H9 (cell line): Measurements from ENCODE around the gene TBC1D8. TPM values are rescaled to one million over a fixed set of nuclear protein-coding genes. Genes with fewer than 3 reads are reported as not detected.
A peak's percentile ranks its signal among the peaks of the same experiment; 100 is the strongest.

Source experiments
- DNase-seq: peaks from one replicate; pipeline ENCODE4 v3.0.0-alpha.2; 2017
- H2AFZ ChIP-seq: one replicate; pipeline ENCODE4 v1.6.1; 2013; ENCODE audit warnings: mild to moderate bottlenecking, low read length, control low read depth, moderate library complexity
- H2AK5ac ChIP-seq: 2 replicates; pipeline ENCODE4 v1.6.1; 2013; ENCODE audit warnings: low read length, control low read depth, mixed read lengths; ENCODE audit not compliant: insufficient read length
- H2BK120ac ChIP-seq: one replicate; pipeline ENCODE4 v1.6.1; 2013; ENCODE audit warnings: low read depth, mild to moderate bottlenecking, low read length, control low read depth, inconsistent platforms; ENCODE audit not compliant: poor library complexity, severe bottlenecking
- H2BK12ac ChIP-seq: 2 replicates; pipeline ENCODE4 v1.6.1; 2013; ENCODE audit warnings: low read length, control low read depth, mixed read lengths, low read depth; ENCODE audit not compliant: insufficient read length
- H2BK15ac ChIP-seq: 2 replicates; pipeline ENCODE4 v1.6.1; 2013; ENCODE audit warnings: low read depth, low read length, control low read depth
- H2BK20ac ChIP-seq: one replicate; pipeline ENCODE4 v1.6.1; 2013; ENCODE audit warnings: low read depth, mild to moderate bottlenecking, low read length, control low read depth, inconsistent platforms; ENCODE audit not compliant: poor library complexity, severe bottlenecking
- H2BK5ac ChIP-seq: 2 replicates; pipeline ENCODE4 v1.6.1; 2013; ENCODE audit warnings: low read length, control low read depth, mixed read lengths; ENCODE audit not compliant: insufficient read length
- H3K14ac ChIP-seq: 2 replicates; pipeline ENCODE4 v1.6.1; 2013; ENCODE audit warnings: low read length, control low read depth; ENCODE audit not compliant: insufficient read depth
- H3K18ac ChIP-seq: 2 replicates; pipeline ENCODE4 v1.6.1; 2013; ENCODE audit warnings: low read depth, mild to moderate bottlenecking, mixed read lengths, low read length, control low read depth; ENCODE audit not compliant: insufficient read length
- H3K23ac ChIP-seq: 2 replicates; pipeline ENCODE4 v1.6.1; 2013; ENCODE audit warnings: low read length, control low read depth, mixed read lengths, low read depth; ENCODE audit not compliant: insufficient read length
- H3K23me2 ChIP-seq: 2 replicates; pipeline ENCODE4 v1.6.1; 2013; ENCODE audit warnings: low read depth, mild to moderate bottlenecking, mixed read lengths, low read length, control low read depth; ENCODE audit not compliant: insufficient read length, poor library complexity, severe bottlenecking
- H3K27ac ChIP-seq: 2 replicates; pipeline ENCODE4 v1.5.1; 2013; ENCODE audit warnings: low read length, control low read depth, mixed read lengths, low read depth; ENCODE audit not compliant: insufficient read length
- H3K27me3 ChIP-seq: 2 replicates; pipeline ENCODE4 v1.6.1; 2013; ENCODE audit warnings: low read length, control low read depth, inconsistent platforms; ENCODE audit not compliant: insufficient read depth
- H3K4ac ChIP-seq: 2 replicates; pipeline ENCODE4 v1.6.1; 2013; ENCODE audit warnings: low read depth, mild to moderate bottlenecking, control low read depth, inconsistent platforms, low read length, moderate library complexity
- H3K4me1 ChIP-seq: 2 replicates; pipeline ENCODE4 v1.6.1; 2013; ENCODE audit warnings: low read length, control low read depth, inconsistent platforms; ENCODE audit not compliant: insufficient read depth
- H3K4me2 ChIP-seq: 2 replicates; pipeline ENCODE4 v1.6.1; 2013; ENCODE audit warnings: low read length, control low read depth, mixed read lengths; ENCODE audit not compliant: insufficient read length, insufficient read depth
- H3K56ac ChIP-seq: 2 replicates; pipeline ENCODE4 v1.6.1; 2013; ENCODE audit warnings: low read depth, mild to moderate bottlenecking, mixed read lengths, low read length, control low read depth; ENCODE audit not compliant: insufficient read length
- H3K79me1 ChIP-seq: 2 replicates; pipeline ENCODE4 v1.6.1; 2013; ENCODE audit warnings: low read depth, mild to moderate bottlenecking, moderate library complexity, low read length, control low read depth, inconsistent platforms; ENCODE audit not compliant: insufficient read depth, poor library complexity, severe bottlenecking
- H3K79me2 ChIP-seq: 2 replicates; pipeline ENCODE4 v1.6.1; 2013; ENCODE audit warnings: low read length, control low read depth, inconsistent platforms; ENCODE audit not compliant: insufficient read depth
- H3K9ac ChIP-seq: 2 replicates; pipeline ENCODE4 v1.6.1; 2013; ENCODE audit warnings: low read length, control low read depth, mixed read lengths; ENCODE audit not compliant: insufficient read length; ENCODE audit errors: extremely low read depth
- H3K9me3 ChIP-seq: one replicate; pipeline ENCODE4 v1.6.1; 2013; ENCODE audit warnings: low read depth, low read length, inconsistent platforms; ENCODE audit not compliant: control insufficient read depth
- H3T11ph ChIP-seq: one replicate; pipeline ENCODE4 v1.6.1; 2013; ENCODE audit warnings: mild to moderate bottlenecking, low read length, control low read depth, inconsistent platforms
- H4K20me1 ChIP-seq: one replicate; pipeline ENCODE4 v1.6.1; 2013; ENCODE audit not compliant: control insufficient read depth, insufficient read length, insufficient read depth
- H4K5ac ChIP-seq: 2 replicates; pipeline ENCODE4 v1.6.1; 2013; ENCODE audit warnings: low read depth, mild to moderate bottlenecking, mixed read lengths, low read length, control low read depth; ENCODE audit not compliant: insufficient read length
- H4K8ac ChIP-seq: replicated peaks from 2 replicates; pipeline ENCODE4 v1.6.1; 2013; ENCODE audit warnings: low read length, control low read depth, mixed read lengths, low read depth; ENCODE audit not compliant: insufficient read length
- H4K91ac ChIP-seq: 2 replicates; pipeline ENCODE4 v1.6.1; 2013; ENCODE audit warnings: low read depth, mild to moderate bottlenecking, moderate library complexity, mixed read lengths, low read length, control low read depth; ENCODE audit not compliant: insufficient read length
- H3K27ac Mint-ChIP-seq, 3 experiments: 2 replicates in 2 of 3; 3 replicates in 1 of 3; pipeline ENCODE4 v1.8.0; 2020 to 2021; ENCODE audit warnings: mixed read lengths in 3 of 3, mild to moderate bottlenecking in 1 of 3, moderate library complexity in 1 of 3
- H3K27me3 Mint-ChIP-seq: 2 replicates; pipeline ENCODE4 v1.8.0; 2021; ENCODE audit warnings: low read depth, mild to moderate bottlenecking, moderate library complexity, mixed read lengths
- H3K36me3 Mint-ChIP-seq, 3 experiments: 2 replicates in 2 of 3; 3 replicates in 1 of 3; pipeline ENCODE4 v1.8.0; 2020 to 2021; ENCODE audit warnings: low read depth in 3 of 3, mixed read lengths in 3 of 3; ENCODE audit not compliant: insufficient read depth in 1 of 3
- H3K4me1 Mint-ChIP-seq, 2 experiments: 2 replicates each; pipeline ENCODE4 v1.8.0; 2020; ENCODE audit warnings: mixed read lengths in 2 of 2
- H3K4me3 Mint-ChIP-seq, 2 experiments: 2 replicates in 1 of 2; 3 replicates in 1 of 2; pipeline ENCODE4 v1.8.0; 2020 to 2021; ENCODE audit warnings: mild to moderate bottlenecking in 2 of 2, mixed read lengths in 2 of 2, moderate library complexity in 1 of 2
- H3K9me3 Mint-ChIP-seq, 2 experiments: 2 replicates in 1 of 2; 3 replicates in 1 of 2; pipeline ENCODE4 v1.8.0; 2020; ENCODE audit warnings: mild to moderate bottlenecking in 2 of 2, mixed read lengths in 2 of 2, moderate library complexity in 1 of 2
- WGBS: extraction: QIAGEN DNeasy Blood & Tissue Kit; methylation state at CpG from one replicate; pipeline ENCODE4 v1.1.7; 2013; ENCODE audit warnings: missing lambda C conversion rate, low lambda C conversion rate, mixed read lengths; ENCODE audit not compliant: insufficient read length; ENCODE audit errors: extremely low coverage; 5-methylcytosine and 5-hydroxymethylcytosine counted together
- total RNA-seq: library from RNA; stranded (reverse); gene quantifications from 2 replicates; pipeline ENCODE4 v1.2.1, GENCODE V29; 2021
- TF ChIP-seq, protein P1 (sequence below): fragments of 200-600 bp; sonication (generic); conservative IDR thresholded peaks from 3 replicates; pipeline ENCODE4 v1.8.0; 2021; ENCODE audit warnings: antibody characterized with exemption, mild to moderate bottlenecking

TBC1D8 gene
- total RNA-seq, 1 experiment from 2014 or later = 16.6 TPM

DNA sequence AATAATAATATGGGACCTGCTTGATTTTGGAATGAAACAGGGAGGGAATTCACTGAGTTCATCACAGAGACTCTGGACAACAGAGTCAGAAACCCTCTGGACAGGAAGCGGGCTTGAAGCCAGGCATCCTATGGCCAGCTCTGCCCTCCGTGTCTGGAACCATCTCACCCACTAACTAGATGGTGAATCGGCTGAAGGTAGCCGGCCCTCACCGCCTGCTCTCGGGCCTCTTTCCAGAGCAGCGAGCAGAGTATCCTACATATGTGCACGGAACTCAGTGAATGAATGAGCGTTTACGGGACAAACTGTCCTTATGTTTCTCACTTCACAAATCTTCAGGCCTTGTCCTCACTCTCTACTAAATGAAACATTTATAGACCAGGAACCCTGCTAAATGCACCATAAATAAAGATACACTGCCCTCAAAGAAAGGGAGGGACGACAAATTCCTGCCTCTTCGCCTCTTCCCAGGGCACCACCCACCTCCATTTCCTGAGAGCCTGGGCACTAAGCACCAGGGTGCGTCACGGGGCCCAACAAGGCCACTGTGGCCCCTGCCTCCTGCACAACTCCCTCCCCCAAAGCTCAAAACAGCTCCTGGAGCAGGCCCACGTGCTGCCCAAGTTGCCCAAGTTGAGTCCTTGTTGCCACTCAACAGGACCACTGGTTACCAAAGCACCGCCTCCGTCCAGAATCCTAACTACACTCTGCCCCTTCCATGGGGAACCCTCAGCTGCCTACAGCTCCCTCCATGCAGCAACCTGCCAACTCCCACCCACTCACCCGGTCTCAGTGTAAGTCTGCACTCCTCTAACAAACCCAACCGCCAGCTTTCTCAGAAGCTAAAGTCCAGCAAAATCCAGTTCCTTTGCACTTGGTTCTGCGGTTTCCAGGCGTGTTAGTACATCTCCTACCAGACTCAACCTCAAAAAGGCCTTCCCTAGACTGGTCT lies 1.7 kb downstream of the TBC1D8 start:
- no peak overlapping the region; the same call in 1 of the 2 replicates for H3K14ac ChIP-seq
- H3K23me2 ChIP-seq = peaks cover 19% of the 10 kb centered on the region
- H4K5ac ChIP-seq = no peak overlapping the region
- H2BK20ac ChIP-seq = no peak overlapping the region
- H3K9ac ChIP-seq = peak overlapping the region; percentile 1
- peaks cover 15% of the 10 kb centered on the region for H3K27me3 Mint-ChIP-seq
- no peaks in the 10 kb centered on the region for H3K9me3 Mint-ChIP-seq
- no peak overlapping the region for H2AFZ ChIP-seq
- no peak overlapping the region for H2BK5ac ChIP-seq
- no peak overlapping the region for H3K56ac ChIP-seq
- no peak overlapping the region for H2AK5ac ChIP-seq
- no peak overlapping the region for H3T11ph ChIP-seq
- TF ChIP-seq, protein P1, sequence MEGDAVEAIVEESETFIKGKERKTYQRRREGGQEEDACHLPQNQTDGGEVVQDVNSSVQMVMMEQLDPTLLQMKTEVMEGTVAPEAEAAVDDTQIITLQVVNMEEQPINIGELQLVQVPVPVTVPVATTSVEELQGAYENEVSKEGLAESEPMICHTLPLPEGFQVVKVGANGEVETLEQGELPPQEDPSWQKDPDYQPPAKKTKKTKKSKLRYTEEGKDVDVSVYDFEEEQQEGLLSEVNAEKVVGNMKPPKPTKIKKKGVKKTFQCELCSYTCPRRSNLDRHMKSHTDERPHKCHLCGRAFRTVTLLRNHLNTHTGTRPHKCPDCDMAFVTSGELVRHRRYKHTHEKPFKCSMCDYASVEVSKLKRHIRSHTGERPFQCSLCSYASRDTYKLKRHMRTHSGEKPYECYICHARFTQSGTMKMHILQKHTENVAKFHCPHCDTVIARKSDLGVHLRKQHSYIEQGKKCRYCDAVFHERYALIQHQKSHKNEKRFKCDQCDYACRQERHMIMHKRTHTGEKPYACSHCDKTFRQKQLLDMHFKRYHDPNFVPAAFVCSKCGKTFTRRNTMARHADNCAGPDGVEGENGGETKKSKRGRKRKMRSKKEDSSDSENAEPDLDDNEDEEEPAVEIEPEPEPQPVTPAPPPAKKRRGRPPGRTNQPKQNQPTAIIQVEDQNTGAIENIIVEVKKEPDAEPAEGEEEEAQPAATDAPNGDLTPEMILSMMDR = no peak
- H3K27ac ChIP-seq = no peak overlapping the region
- H3K4me2 ChIP-seq = peak overlapping the region; percentile 55
- no peaks in the 10 kb centered on the region; a peak in 1 of 7 replicates for H3K36me3 Mint-ChIP-seq
- no peak for DNase-seq
- no peaks in the 10 kb centered on the region for H3K9me3 ChIP-seq
- no peak overlapping the region for H3K4ac ChIP-seq
- H2BK15ac ChIP-seq = no peak overlapping the region
- H4K8ac ChIP-seq = no peak overlapping the region
- H3K79me2 ChIP-seq = peaks cover 10% of the 10 kb centered on the region; the same call in 1 of the 2 replicates
- no CpG with 5 or more reads among the region's 21 CpGs for WGBS
- H3K4me1 Mint-ChIP-seq = peaks cover 64 to 65% of the 10 kb centered on the region in 2 experiments
- H3K4me3 Mint-ChIP-seq = peak overlapping the region; percentile 67 to 83
- H3K27ac Mint-ChIP-seq = peak overlapping the region in 1 of 3 experiments; percentile 54; a peak in 1 of 7 replicates
- H3K27me3 ChIP-seq = no peaks in the 10 kb centered on the region; the same call in 1 of the 2 replicates
- H2BK12ac ChIP-seq = no peak overlapping the region
- H3K18ac ChIP-seq = no peak overlapping the region
- H3K23ac ChIP-seq = no peak overlapping the region
- no peaks in the 10 kb centered on the region for H3K79me1 ChIP-seq
- H2BK120ac ChIP-seq = no peak overlapping the region
- peaks cover 6% of the 10 kb centered on the region; the same call in 1 of the 2 replicates for H3K4me1 ChIP-seq
- H4K20me1 ChIP-seq = no peaks in the 10 kb centered on the region
- no peak overlapping the region for H4K91ac ChIP-seq
